HepG2 (cell line): ENCODE data around the gene DCUN1D4. TPM values are rescaled to one million over a fixed set of nuclear protein-coding genes. Genes with fewer than 3 reads are reported as not detected.

ENCODE experiments used
- ARID4A ChIP-seq: sonication (generic); formaldehyde crosslinking; IDR thresholded peaks from 2 replicates; pipeline ENCODE4 v1.5.0; 2020; ENCODE audit warnings: mild to moderate bottlenecking, missing genetic modification reagents, borderline replicate concordance
- ATF6 ChIP-seq: sonication (generic); formaldehyde crosslinking; conservative IDR thresholded peaks from 2 replicates; pipeline ENCODE4 v1.4.0; 2020; ENCODE audit warnings: missing genetic modification reagents
- CREB1 ChIP-seq, 2 experiments: fragments of 450-650 bp in 1 of 2; IDR thresholded peaks; 2 replicates each; pipeline ENCODE4 v1.6.1; 2016 to 2017; ENCODE audit warnings: control low read depth in 1 of 2, mild to moderate bottlenecking in 1 of 2, missing compliant biosample characterization in 1 of 2, missing genetic modification characterization in 1 of 2
- ELF4 ChIP-seq: sonication (generic); formaldehyde crosslinking; IDR thresholded peaks from 2 replicates; pipeline ENCODE4 v1.5.0; 2020; ENCODE audit warnings: missing genetic modification reagents, mild to moderate bottlenecking, moderate library complexity, borderline replicate concordance
- ESRRA ChIP-seq: sonication (generic); formaldehyde crosslinking; IDR thresholded peaks from 2 replicates; pipeline ENCODE4 v1.5.1; 2020; ENCODE audit warnings: mild to moderate bottlenecking, low read depth, missing genetic modification reagents
- GRHL1 ChIP-seq: sonication (generic); formaldehyde crosslinking; conservative IDR thresholded peaks from 2 replicates; pipeline ENCODE4 v1.8.0; 2022; ENCODE audit warnings: missing genetic modification reagents
- MED8 ChIP-seq: sonication (generic); formaldehyde crosslinking; IDR thresholded peaks from 2 replicates; pipeline ENCODE4 v1.8.1; 2023; ENCODE audit warnings: mild to moderate bottlenecking, missing genetic modification reagents; ENCODE audit not compliant: insufficient replicate concordance
- MTERF4 ChIP-seq: sonication (generic); formaldehyde crosslinking; IDR thresholded peaks from 2 replicates; pipeline ENCODE4 v1.8.0; 2023; ENCODE audit warnings: mild to moderate bottlenecking, missing genetic modification reagents
- NCOR1 ChIP-seq: fragments of 200-600 bp; sonication (generic); IDR thresholded peaks from 2 replicates; pipeline ENCODE4 v1.7.0; 2017; ENCODE audit warnings: antibody characterized with exemption, low read length, borderline replicate concordance
- NFRKB ChIP-seq: fragments of 450-650 bp; IDR thresholded peaks from 2 replicates; pipeline ENCODE4 v1.6.1; 2017
- SKIL ChIP-seq: sonication (generic); formaldehyde crosslinking; IDR thresholded peaks from 2 replicates; pipeline ENCODE4 v1.8.0; 2022; ENCODE audit warnings: missing genetic modification reagents, mild to moderate bottlenecking, moderate library complexity, borderline replicate concordance
- SOX13 ChIP-seq, 3 experiments: fragments of 450-650 bp in 1 of 3; sonication (generic) in 1 of 3; formaldehyde crosslinking in 1 of 3; IDR thresholded peaks in 2 of 3; conservative IDR thresholded peaks in 1 of 3; 2 replicates each; pipeline versions ENCODE4 v1.5.0 to v1.6.1; 2016 to 2020; ENCODE audit warnings: antibody characterized with exemption in 1 of 3, mild to moderate bottlenecking in 1 of 3, missing compliant biosample characterization in 1 of 3, missing genetic modification reagents in 1 of 3, moderate library complexity in 1 of 3
- XBP1 ChIP-seq: sonication (generic); formaldehyde crosslinking; IDR thresholded peaks from 2 replicates; pipeline ENCODE4 v1.5.0; 2020; ENCODE audit warnings: missing genetic modification reagents
- ZNF639 ChIP-seq: conservative IDR thresholded peaks from 2 replicates; pipeline ENCODE4 v1.6.1; 2018; ENCODE audit warnings: missing genetic modification reagents
- polyA plus RNA-seq, 8 experiments: library from polyadenylated mRNA; depleted of rRNA in 3 of 8; stranded (reverse) in 7 of 8; unstranded in 1 of 8; fragments of >200 nt; fragmentation: Illumina TruSeq in 4 of 8; extraction: Trizol in 4 of 8; gene quantifications; 2 replicates each; pipeline versions ENCODE4 v1.2.1 to v1.2.3, GENCODE V29; 2011 to 2016; ENCODE audit warnings: low read depth in 4 of 8, missing spikeins in 1 of 8, mixed read lengths in 1 of 8; ENCODE audit not compliant: insufficient read depth in 1 of 8
- total RNA-seq, 5 experiments: library from RNA; depleted of rRNA; stranded (reverse); fragments of >200 nt; fragmentation: Illumina TruSeq; extraction: Trizol; gene quantifications; 2 replicates each; pipeline ENCODE4 v1.2.3, GENCODE V29; 2016; ENCODE audit warnings: low read depth in 1 of 5

Gene DCUN1D4
- total and polyA plus RNA-seq, 2 of the 13 experiments (the other 11 are each of a cell fraction or from before 2014, with no cell fraction given): 27.9 to 44.4 TPM

- TF ChIP-seq ARID4A (CRISPR knock-in tag): peak; percentile 75; the same call in 1 of the 2 replicates
- TF ChIP-seq NFRKB: no peak
- no peak for TF ChIP-seq ZNF639 (CRISPR knock-in tag)
- no peak for TF ChIP-seq MED8
- peak; percentile 88 for TF ChIP-seq CREB1 (IDR thresholded peaks at IDR 0.05)
- TF ChIP-seq CREB1 (CRISPR knock-in tag; IDR thresholded peaks at IDR 0.05): peak; percentile 88
- TF ChIP-seq ATF6 (CRISPR knock-in tag): no peak
- TF ChIP-seq SOX13 (IDR thresholded peaks at IDR 0.05): no peak
- TF ChIP-seq SOX13 (CRISPR knock-in tag; conservative IDR thresholded peaks at IDR 0.05 in 1 of 2, IDR thresholded peaks at IDR 0.05 in 1 of 2): peak in 1 of 2 experiments; percentile 22; a peak in 1 of 4 replicates
- TF ChIP-seq MTERF4 (CRISPR knock-in tag): no peak
- TF ChIP-seq ELF4: no peak
- no peak for TF ChIP-seq SKIL
- TF ChIP-seq GRHL1 (CRISPR knock-in tag): no peak
- TF ChIP-seq NCOR1: no peak
- TF ChIP-seq XBP1 (CRISPR knock-in tag): no peak
- no peak; the same call in 1 of the 2 replicates for TF ChIP-seq ESRRA (CRISPR knock-in tag)
Measured at GRCh38 chr4:51842554-51843308, at the start of gene DCUN1D4 (continued).
